ENCODE data around the gene PAK2. TPM values are rescaled to one million over a fixed set of nuclear protein-coding genes. Genes with fewer than 3 reads are reported as not detected.

PAK2 gene
- total and polyA plus RNA-seq, 2 of the 4 experiments (the other 2 are of a cell fraction): 31.8 to 36.0 TPM

- Histone ChIP-seq H3K9me1 (ENCODE audit: insufficient read depth, low read length) (no peaks in the 10 kb centered on the region), H3K14ac (replicated peaks; ENCODE audit: low read depth, low read length) (no peak overlapping the region), H3K9ac (ENCODE audit: low read depth, low read length) (no peak overlapping the region), H3K4me1 (ENCODE audit: control insufficient read depth, insufficient read depth, low read length) (no peaks in the 10 kb centered on the region), H4K8ac (ENCODE audit: low read depth in 2 of 2, low read length in 2 of 2) (no peak overlapping the region), H3K4me3 (ENCODE audit: insufficient read depth, low read depth, low read length) (no peak overlapping the region), H2BK120ac (ENCODE audit: low read depth, low read length) (no peak overlapping the region), H4K20me1 (ENCODE audit: insufficient read depth, low read length) (no peaks in the 10 kb centered on the region), H3K79me1 (ENCODE audit: low read depth in 1 of 2, low read length in 2 of 2) (no peaks in the 10 kb centered on the region), H3K9me3 (ENCODE audit: control insufficient read depth, insufficient read depth, low read length) (no peaks in the 10 kb centered on the region), H2BK5ac (ENCODE audit: low read depth, low read length, poor library complexity, severe bottlenecking) (no peak overlapping the region), H2AFZ (replicated peaks; ENCODE audit: low read length, poor library complexity) (no peak overlapping the region), H3K18ac (ENCODE audit: low read depth, low read length) (no peak overlapping the region), H2BK20ac (ENCODE audit: low read depth, low read length) (no peak overlapping the region), H2AK5ac (ENCODE audit: low read depth, low read length) (no peak overlapping the region), H4K5ac (ENCODE audit: low read depth, low read length) (no peak overlapping the region), H2BK15ac (ENCODE audit: low read depth, low read length) (no peak overlapping the region), H3K4me2 (ENCODE audit: low read depth, low read length) (no peak overlapping the region), H3K36me3 (ENCODE audit: control insufficient read depth, insufficient read depth, low read length) (no peaks in the 10 kb centered on the region), H3K27ac (ENCODE audit: insufficient read depth, low read length) (no peak overlapping the region), H3K27me3 (ENCODE audit: control insufficient read depth, insufficient read depth, low read length) (no peaks in the 10 kb centered on the region), H2AK9ac (replicated peaks; ENCODE audit: low read depth, low read length, poor library complexity) (no peak overlapping the region), H3K23ac (ENCODE audit: low read depth, low read length) (no peak overlapping the region), H3K56ac (ENCODE audit: extremely low read depth, insufficient read depth, low read length) (no peak overlapping the region), H4K91ac (ENCODE audit: insufficient read depth, low read depth, low read length) (no peak overlapping the region), H3K4ac (ENCODE audit: low read depth, low read length) (no peak overlapping the region)
- BruUV-seq (replicated peaks): no TSS peak
- intact Hi-C loops (cut with micrococcal nuclease) (no loop called here), dilution Hi-C loops (cut with HindIII; ENCODE audit: low sequenced_read_pairs, unreplicated experiment) (no loop called here), in situ Hi-C loops (cut with MboI; ENCODE audit: low sequenced_read_pairs) (no loop called here)
- ChIA-PET CTCF (no interaction called here), POLR2A (ENCODE audit: unreplicated experiment) (interaction anchor here (0.6 kb wide), 1 partner anchor 106 kb away, joined by 7 read pairs; no protein-coding TSS in a partner anchor)
- DNase-seq (no peak), ATAC-seq (ENCODE audit: low read depth) (no peak)
- WGBS, 2 experiments (ENCODE audit: extremely low coverage in 2 of 2, insufficient read length in 1 of 2): 25% methylated on average over 2 of the region's 17 CpGs; no CpG with 5 or more reads in 1 of the 2 experiments
- TF ChIP-seq, protein P1, sequence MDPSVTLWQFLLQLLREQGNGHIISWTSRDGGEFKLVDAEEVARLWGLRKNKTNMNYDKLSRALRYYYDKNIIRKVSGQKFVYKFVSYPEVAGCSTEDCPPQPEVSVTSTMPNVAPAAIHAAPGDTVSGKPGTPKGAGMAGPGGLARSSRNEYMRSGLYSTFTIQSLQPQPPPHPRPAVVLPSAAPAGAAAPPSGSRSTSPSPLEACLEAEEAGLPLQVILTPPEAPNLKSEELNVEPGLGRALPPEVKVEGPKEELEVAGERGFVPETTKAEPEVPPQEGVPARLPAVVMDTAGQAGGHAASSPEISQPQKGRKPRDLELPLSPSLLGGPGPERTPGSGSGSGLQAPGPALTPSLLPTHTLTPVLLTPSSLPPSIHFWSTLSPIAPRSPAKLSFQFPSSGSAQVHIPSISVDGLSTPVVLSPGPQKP (IDR thresholded peaks at IDR 0.05; ENCODE audit: borderline replicate concordance, low read depth, low read length): no peak
- TF ChIP-seq RCOR1 (IDR thresholded peaks at IDR 0.05; ENCODE audit: insufficient replicate concordance, low read length) (no peak), CEBPB (IDR thresholded peaks at IDR 0.05; ENCODE audit: low read depth, low read length) (no peak), SMC3 (IDR thresholded peaks at IDR 0.05; ENCODE audit: low read depth, low read length) (no peak), RFX5 (IDR thresholded peaks at IDR 0.05; ENCODE audit: low read depth, low read length) (no peak), MAZ (IDR thresholded peaks at IDR 0.05; ENCODE audit: borderline replicate concordance, low read depth, low read length) (no peak), MAFK (IDR thresholded peaks at IDR 0.05; ENCODE audit: low read depth, low read length) (no peak), BHLHE40 (IDR thresholded peaks at IDR 0.05; ENCODE audit: low read depth, low read length) (no peak), FOS (IDR thresholded peaks at IDR 0.05; ENCODE audit: low read depth, low read length) (no peak), POLR2A (IDR thresholded peaks at IDR 0.05; ENCODE audit: low read depth, low read length) (no peak), NFE2L2 (IDR thresholded peaks at IDR 0.05; ENCODE audit: low read depth, low read length) (no peak), MXI1 (IDR thresholded peaks at IDR 0.05; ENCODE audit: borderline replicate concordance, low read depth, low read length) (no peak)
Measured at GRCh38 chr3:196842567-196843434, 103.1 kb downstream of the PAK2 start.
